ENCODE measurements around the gene AFF1. TPM values are rescaled to one million over a fixed set of nuclear protein-coding genes. Genes with fewer than 3 reads are reported as not detected.

AFF1 gene
- polyA plus RNA-seq, 1 donor (not counting 4 experiments of a cell fraction or from before 2014, with no cell fraction given) = 14.4 TPM

GRCh38 chr4:87147116-87147515 is 212.3 kb downstream of the AFF1 start:
- dilution Hi-C loops (cut with MboI; ENCODE audit: extremely low pct_ligation_motif_present, low sequenced_read_pairs) = no loop called here

GRCh38 chr4:87150498-87151261 is 215.9 kb downstream of the AFF1 start:
- Histone ChIP-seq H3K27me3 (ENCODE audit: control insufficient read depth, extremely low read depth, insufficient read depth, low read length) (no peaks in the 10 kb centered on the region), H3K27ac (ENCODE audit: control insufficient read depth, insufficient read depth, low read length) (no peak overlapping the region), H2AFZ (ENCODE audit: control insufficient read depth, low read length) (no peak overlapping the region), H3K4me1 (ENCODE audit: control insufficient read depth, extremely low read depth, insufficient read depth, low read length) (no peaks in the 10 kb centered on the region), H3K4me2 (ENCODE audit: control insufficient read depth, extremely low read depth, insufficient read depth, low read depth, low read length) (no peak overlapping the region), H3K9me1 (ENCODE audit: control insufficient read depth, extremely low read depth, insufficient read depth, low read length) (no peaks in the 10 kb centered on the region), H3K9me3 (ENCODE audit: control insufficient read depth, low read depth, low read length) (no peaks in the 10 kb centered on the region), H3K79me2 (ENCODE audit: control insufficient read depth, insufficient read depth, low read length) (no peaks in the 10 kb centered on the region), H3K9ac (ENCODE audit: control insufficient read depth, extremely low read depth, insufficient read depth, low read length) (no peak overlapping the region), H3K36me3 (ENCODE audit: control insufficient read depth in 2 of 2, extremely low read depth in 1 of 2, insufficient read depth in 2 of 2, low read length in 2 of 2) (peaks cover 0 to 4% of the 10 kb centered on the region in 2 experiments), H3K4me3 (ENCODE audit: control insufficient read depth in 2 of 3, extremely low read depth in 1 of 3, insufficient read depth in 2 of 3, low read depth in 1 of 3, low read length in 3 of 3) (no peak overlapping the region), H4K20me1 (ENCODE audit: control insufficient read depth, extremely low read depth, insufficient read depth, low read length) (no peaks in the 10 kb centered on the region)
- no peak for TF ChIP-seq EZH2 (IDR thresholded peaks at IDR 0.05; ENCODE audit: low read length)
- peak in 2 of 3 experiments; percentile 68 to 86 for TF ChIP-seq CTCF (optimal IDR thresholded peaks at IDR 0.05 in 1 of 3, IDR thresholded peaks at IDR 0.05 in 1 of 3, conservative IDR thresholded peaks at IDR 0.05 in 1 of 3; ENCODE audit: extremely low read depth in 1 of 3, insufficient read depth in 2 of 3, low read length in 3 of 3)
- FAIRE-seq = peak; percentile 94
- peak; percentile 35 for DNase-seq (ENCODE audit: low read depth, low spot score)
- dilution Hi-C loops (cut with MboI; ENCODE audit: extremely low pct_ligation_motif_present, low sequenced_read_pairs) = no loop called here

More at GRCh38 chr4:87147116-87147515, 212.3 kb downstream of the AFF1 start:
- no peak overlapping the region for H2AFZ ChIP-seq (ENCODE audit: control insufficient read depth, low read length)
- H3K27ac ChIP-seq (ENCODE audit: control insufficient read depth, insufficient read depth, low read length) = no peak overlapping the region
- no peak for DNase-seq (ENCODE audit: low read depth, low spot score)
- no peaks in the 10 kb centered on the region for H3K27me3 ChIP-seq (ENCODE audit: control insufficient read depth, extremely low read depth, insufficient read depth, low read length)
- H3K4me1 ChIP-seq (ENCODE audit: control insufficient read depth, extremely low read depth, insufficient read depth, low read length) = no peaks in the 10 kb centered on the region
- no peak overlapping the region for H3K4me2 ChIP-seq (ENCODE audit: control insufficient read depth, extremely low read depth, insufficient read depth, low read depth, low read length)
- no peaks in the 10 kb centered on the region for H3K9me3 ChIP-seq (ENCODE audit: control insufficient read depth, low read depth, low read length)
- H3K36me3 ChIP-seq (ENCODE audit: control insufficient read depth in 2 of 2, extremely low read depth in 1 of 2, insufficient read depth in 2 of 2, low read length in 2 of 2) = peaks cover 0 to 7% of the 10 kb centered on the region in 2 experiments
- H3K79me2 ChIP-seq (ENCODE audit: control insufficient read depth, insufficient read depth, low read length) = no peaks in the 10 kb centered on the region
- TF ChIP-seq EZH2 (IDR thresholded peaks at IDR 0.05; ENCODE audit: low read length) (no peak), CTCF (optimal IDR thresholded peaks at IDR 0.05 in 1 of 3, IDR thresholded peaks at IDR 0.05 in 1 of 3, conservative IDR thresholded peaks at IDR 0.05 in 1 of 3; ENCODE audit: extremely low read depth in 1 of 3, insufficient read depth in 2 of 3, low read length in 3 of 3) (no peak)
- H3K9me1 ChIP-seq (ENCODE audit: control insufficient read depth, extremely low read depth, insufficient read depth, low read length) = no peaks in the 10 kb centered on the region
- FAIRE-seq = no peak
- H3K9ac ChIP-seq (ENCODE audit: control insufficient read depth, extremely low read depth, insufficient read depth, low read length) = no peak overlapping the region
- no peak overlapping the region for H3K4me3 ChIP-seq (ENCODE audit: control insufficient read depth in 2 of 3, extremely low read depth in 1 of 3, insufficient read depth in 2 of 3, low read depth in 1 of 3, low read length in 3 of 3)
- no peaks in the 10 kb centered on the region for H4K20me1 ChIP-seq (ENCODE audit: control insufficient read depth, extremely low read depth, insufficient read depth, low read length)

Measured in keratinocyte (primary cell).